ENCODE measurements around the gene ZNF772. TPM values are rescaled to one million over a fixed set of nuclear protein-coding genes. Genes with fewer than 3 reads are reported as not detected.

Gene ZNF772
- polyA plus RNA-seq, 1 of the 3 experiments (the other 2 are of a cell fraction): 0.99 TPM

- DNase-seq: peak; percentile 48
- ChIA-PET CTCF (no interaction called here), POLR2A (no interaction called here)
- Histone ChIP-seq H3K9me2 (no peaks in the 10 kb centered on the region), H3F3A (replicated peaks; ENCODE audit: insufficient read depth) (no peaks in the 10 kb centered on the region), H2AFZ (ENCODE audit: low read depth) (no peak overlapping the region), H4K20me1 (ENCODE audit: insufficient read depth) (no peaks in the 10 kb centered on the region), H3K27me3 (ENCODE audit: insufficient read depth) (no peaks in the 10 kb centered on the region), H3K4me1 (ENCODE audit: control insufficient read depth in 1 of 2, insufficient read depth in 2 of 2, low read depth in 1 of 2, low read length in 1 of 2) (no peaks in the 10 kb centered on the region), H3K4me3 (ENCODE audit: low read depth in 2 of 2, low read length in 1 of 2) (no peak overlapping the region), H3K9me3 (peaks cover 18% of the 10 kb centered on the region; the same call in 1 of the 2 replicates), H3K9ac (no peak overlapping the region), H3K36me3 (replicated peaks in 1 of 2; ENCODE audit: control insufficient read depth in 1 of 2, insufficient read depth in 2 of 2, low read length in 1 of 2) (no peaks in the 10 kb centered on the region), H3K27ac (ENCODE audit: low read depth in 2 of 2, low read length in 1 of 2) (no peak overlapping the region), H3K4me2 (no peak overlapping the region), H3K79me2 (ENCODE audit: insufficient read depth) (no peaks in the 10 kb centered on the region)
- WGBS (ENCODE audit: low lambda C conversion rate): 52% methylated on average over 4 of the region's 5 CpGs
- TF ChIP-seq TEAD4 (IDR thresholded peaks at IDR 0.05; ENCODE audit: borderline replicate concordance, insufficient read depth) (no peak), GATA2 (CRISPR knock-in tag; IDR thresholded peaks at IDR 0.05) (no peak), NFIC (IDR thresholded peaks at IDR 0.05; ENCODE audit: borderline replicate concordance) (no peak), CTCF (IDR thresholded peaks at IDR 0.05) (peak; percentile 50), RAD21 (IDR thresholded peaks at IDR 0.05; ENCODE audit: low read length) (peak; percentile 63), SMC3 (IDR thresholded peaks at IDR 0.05; ENCODE audit: low read depth, low read length) (peak; percentile 15; the same call in 1 of the 2 replicates)
Measured at GRCh38 chr19:57465680-57466381, 11.5 kb downstream of the ZNF772 start.

GRCh38 chr19:57452307-57452706, 25.1 kb downstream of the ZNF772 start:
- no peak overlapping the region for H3K4me2 ChIP-seq
- H3K27me3 ChIP-seq (ENCODE audit: insufficient read depth): no peaks in the 10 kb centered on the region
- no peak overlapping the region for H3K4me3 ChIP-seq (ENCODE audit: low read depth in 2 of 2, low read length in 1 of 2)
- no peak overlapping the region for H3K9ac ChIP-seq
- H3K27ac ChIP-seq (ENCODE audit: low read depth in 2 of 2, low read length in 1 of 2): no peak overlapping the region
- H3K4me1 ChIP-seq (ENCODE audit: control insufficient read depth in 1 of 2, insufficient read depth in 2 of 2, low read depth in 1 of 2, low read length in 1 of 2): no peaks in the 10 kb centered on the region
- no peak for DNase-seq
- ChIA-PET POLR2A (no interaction called here), CTCF (no interaction called here)
- no peaks in the 10 kb centered on the region for H3K9me3 ChIP-seq
- no peaks in the 10 kb centered on the region for H3K36me3 ChIP-seq (replicated peaks in 1 of 2; ENCODE audit: control insufficient read depth in 1 of 2, insufficient read depth in 2 of 2, low read length in 1 of 2)
- WGBS (ENCODE audit: low lambda C conversion rate): 76% methylated on average over 3 of the region's 3 CpGs
- H3K9me2 ChIP-seq: no peaks in the 10 kb centered on the region
- H3F3A ChIP-seq (replicated peaks; ENCODE audit: insufficient read depth): no peaks in the 10 kb centered on the region
- TF ChIP-seq USF2 (IDR thresholded peaks at IDR 0.05; ENCODE audit: borderline replicate concordance, low read depth, low read length) (no peak), GABPA (IDR thresholded peaks at IDR 0.05; ENCODE audit: low read depth) (no peak), RFX5 (IDR thresholded peaks at IDR 0.05; ENCODE audit: low read length) (no peak), RXRA (IDR thresholded peaks at IDR 0.05; ENCODE audit: borderline replicate concordance, low read depth) (no peak), MEF2A (IDR thresholded peaks at IDR 0.05; ENCODE audit: borderline replicate concordance, low read depth) (no peak), TAF1 (IDR thresholded peaks at IDR 0.05; ENCODE audit: borderline replicate concordance, low read depth, low read length) (no peak), PBX3 (IDR thresholded peaks at IDR 0.05) (no peak), NRF1 (IDR thresholded peaks at IDR 0.05; ENCODE audit: low read depth, low read length) (no peak), TCF12 (IDR thresholded peaks at IDR 0.05) (no peak), REST (IDR thresholded peaks at IDR 0.05; ENCODE audit: low read depth, low read length) (no peak), NFIC (IDR thresholded peaks at IDR 0.05; ENCODE audit: borderline replicate concordance) (no peak), SIN3A (IDR thresholded peaks at IDR 0.05; ENCODE audit: borderline replicate concordance, low read depth, low read length) (no peak), YY1 (IDR thresholded peaks at IDR 0.05; ENCODE audit: low read depth) (no peak), FOXJ3 (CRISPR knock-in tag; IDR thresholded peaks at IDR 0.05) (no peak), MXI1 (IDR thresholded peaks at IDR 0.05; ENCODE audit: low read depth, low read length) (no peak)
- no peaks in the 10 kb centered on the region for H4K20me1 ChIP-seq (ENCODE audit: insufficient read depth)
- H3K79me2 ChIP-seq (ENCODE audit: insufficient read depth): peaks cover 3% of the 10 kb centered on the region; the same call in 1 of the 2 replicates
- H2AFZ ChIP-seq (ENCODE audit: low read depth): no peak overlapping the region
